Measurements from ENCODE around the gene HNRNPUL2. TPM values are rescaled to one million over a fixed set of nuclear protein-coding genes. Genes with fewer than 3 reads are reported as not detected.

The HNRNPUL2 gene
- total and polyA plus RNA-seq, 2 donors (not counting 1 experiment from before 2014, with no cell fraction given): 14.6 to 70.4 TPM

DNA sequence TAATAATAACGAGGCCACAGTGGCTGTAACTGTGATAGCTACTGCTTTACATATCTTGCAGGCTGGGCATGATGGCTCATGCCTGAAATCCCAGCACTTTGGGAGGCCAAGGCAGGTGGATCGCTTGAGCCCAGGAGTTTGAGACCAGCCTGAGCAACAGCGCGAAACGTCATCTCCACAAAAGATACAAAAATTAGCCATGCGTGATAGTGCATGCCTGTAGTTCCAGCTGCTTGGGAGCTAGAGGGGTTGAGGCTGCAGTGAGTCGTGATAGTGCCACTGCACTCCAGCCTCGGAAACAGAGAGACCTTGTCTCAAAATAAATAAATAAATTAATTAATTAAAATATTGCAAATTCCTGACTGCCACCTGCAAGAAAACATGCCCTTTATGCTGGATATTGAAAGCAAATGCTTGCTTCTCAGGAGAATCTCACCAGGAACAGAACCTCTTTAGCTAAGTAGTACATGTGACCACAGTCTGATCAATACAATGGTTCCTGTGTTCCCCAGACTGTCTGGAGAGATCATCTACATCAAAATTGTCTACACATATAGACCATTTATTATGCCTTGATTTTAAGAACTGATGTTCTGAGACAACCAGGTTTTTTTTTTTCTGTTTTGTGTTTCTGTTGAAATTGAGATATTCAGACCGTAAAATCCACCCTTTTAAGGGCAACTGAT, 20.4 kb upstream of the HNRNPUL2 start:
- Histone ChIP-seq H2AFZ (ENCODE audit: insufficient read depth, low read depth, low read length, poor library complexity, severe bottlenecking) (no peak overlapping the region), H3K4me3 (ENCODE audit: control extremely low read depth in 1 of 5, extremely low read depth in 1 of 5, insufficient read depth in 1 of 5, low read depth in 2 of 5, low read length in 4 of 5) (no peak overlapping the region), H3K4me1 (ENCODE audit: control insufficient read depth in 2 of 2, insufficient read depth in 2 of 2, low read length in 2 of 2) (peaks cover 0 to 4% of the 10 kb centered on the region in 2 donors), H3K79me2 (ENCODE audit: control insufficient read depth, insufficient read depth, low read length) (peaks cover 26% of the 10 kb centered on the region), H3K4me2 (replicated peaks; ENCODE audit: low read depth, low read length, poor library complexity, severe bottlenecking) (no peak overlapping the region), H3K9ac (ENCODE audit: low read length) (no peak overlapping the region), H3K27ac (ENCODE audit: low read length in 2 of 2) (no peak overlapping the region), H4K20me1 (ENCODE audit: control insufficient read depth, insufficient read depth, low read length, poor library complexity, severe bottlenecking) (peaks cover 6% of the 10 kb centered on the region), H3K27me3 (replicated peaks in 1 of 4; ENCODE audit: control extremely low read depth in 1 of 4, control insufficient read depth in 3 of 4, insufficient read depth in 4 of 4, low read length in 3 of 4) (no peaks in the 10 kb centered on the region), H3K9me3 (ENCODE audit: control extremely low read depth in 1 of 3, control insufficient read depth in 2 of 3, insufficient read depth in 1 of 3, low read length in 2 of 3) (no peaks in the 10 kb centered on the region), H3K36me3 (replicated peaks in 1 of 2; ENCODE audit: control extremely low read depth in 1 of 2, control insufficient read depth in 1 of 2, extremely low read depth in 1 of 2, insufficient read depth in 2 of 2, low read length in 1 of 2) (peaks cover 0 to 16% of the 10 kb centered on the region in 2 experiments)
- ChIA-PET CTCF (interaction anchor here (0.8 to 1.1 kb wide), 4 partner anchors 11 to 158 kb away, joined by 3 to 5 read pairs (median 3); partner anchors contain the start of gene STX5), POLR2A (interaction anchor here (0.6 kb wide), 1 partner anchor 103 kb away, joined by 3 read pairs; no protein-coding TSS in a partner anchor)
- ATAC-seq (ENCODE audit: low read depth) (no peak), DNase-seq (no peak)
- H3K9me3 Mint-ChIP-seq (ENCODE audit: insufficient read depth): no peaks in the 10 kb centered on the region
- 92% methylated on average over 6 of the region's 9 CpGs for WGBS (ENCODE audit: insufficient coverage)
- no peaks in the 10 kb centered on the region for H3K27me3 Mint-ChIP-seq
- no peak for TF ChIP-seq EZH2 (IDR thresholded peaks at IDR 0.05; ENCODE audit: borderline replicate concordance, insufficient read depth, low read depth, low read length, poor library complexity, severe bottlenecking)
- TF ChIP-seq, protein P1, sequence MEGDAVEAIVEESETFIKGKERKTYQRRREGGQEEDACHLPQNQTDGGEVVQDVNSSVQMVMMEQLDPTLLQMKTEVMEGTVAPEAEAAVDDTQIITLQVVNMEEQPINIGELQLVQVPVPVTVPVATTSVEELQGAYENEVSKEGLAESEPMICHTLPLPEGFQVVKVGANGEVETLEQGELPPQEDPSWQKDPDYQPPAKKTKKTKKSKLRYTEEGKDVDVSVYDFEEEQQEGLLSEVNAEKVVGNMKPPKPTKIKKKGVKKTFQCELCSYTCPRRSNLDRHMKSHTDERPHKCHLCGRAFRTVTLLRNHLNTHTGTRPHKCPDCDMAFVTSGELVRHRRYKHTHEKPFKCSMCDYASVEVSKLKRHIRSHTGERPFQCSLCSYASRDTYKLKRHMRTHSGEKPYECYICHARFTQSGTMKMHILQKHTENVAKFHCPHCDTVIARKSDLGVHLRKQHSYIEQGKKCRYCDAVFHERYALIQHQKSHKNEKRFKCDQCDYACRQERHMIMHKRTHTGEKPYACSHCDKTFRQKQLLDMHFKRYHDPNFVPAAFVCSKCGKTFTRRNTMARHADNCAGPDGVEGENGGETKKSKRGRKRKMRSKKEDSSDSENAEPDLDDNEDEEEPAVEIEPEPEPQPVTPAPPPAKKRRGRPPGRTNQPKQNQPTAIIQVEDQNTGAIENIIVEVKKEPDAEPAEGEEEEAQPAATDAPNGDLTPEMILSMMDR (IDR thresholded peaks at IDR 0.05): no peak
- no peak overlapping the region for H3K4me3 Mint-ChIP-seq
- H3K4me1 Mint-ChIP-seq: peaks cover 12% of the 10 kb centered on the region
- intact Hi-C loops (cut with micrococcal nuclease): no loop called here
- no peak overlapping the region for H3K27ac Mint-ChIP-seq

DNA sequence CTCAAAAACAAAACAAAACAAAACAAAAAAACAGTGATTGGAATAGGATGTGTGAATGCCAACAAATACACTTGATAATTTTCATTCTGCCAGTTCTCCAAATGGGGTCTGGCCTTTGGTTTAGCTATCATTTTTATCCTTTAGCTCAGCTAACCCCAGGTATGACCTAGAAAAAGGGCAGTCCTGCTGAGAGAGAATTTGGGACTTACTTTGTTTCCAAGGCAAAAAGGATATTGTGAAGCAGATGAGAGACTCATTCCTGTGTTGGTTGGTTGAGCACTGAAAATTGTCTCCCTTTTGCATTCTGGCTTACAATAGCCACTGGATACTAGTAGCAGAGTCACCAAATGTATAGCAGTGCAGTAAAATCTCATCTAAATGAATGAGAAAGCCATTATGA, 9.9 kb upstream of the HNRNPUL2 start:
- DNase-seq (no peak), ATAC-seq (ENCODE audit: low read depth) (no peak)
- Histone ChIP-seq H3K27ac (ENCODE audit: low read length in 2 of 2) (no peak overlapping the region), H3K9me3 (ENCODE audit: control extremely low read depth in 1 of 3, control insufficient read depth in 2 of 3, insufficient read depth in 1 of 3, low read length in 2 of 3) (no peaks in the 10 kb centered on the region), H2AFZ (ENCODE audit: insufficient read depth, low read depth, low read length, poor library complexity, severe bottlenecking) (no peak overlapping the region), H3K27me3 (replicated peaks in 1 of 4; ENCODE audit: control extremely low read depth in 1 of 4, control insufficient read depth in 3 of 4, insufficient read depth in 4 of 4, low read length in 3 of 4) (no peaks in the 10 kb centered on the region), H3K36me3 (replicated peaks in 1 of 2; ENCODE audit: control extremely low read depth in 1 of 2, control insufficient read depth in 1 of 2, extremely low read depth in 1 of 2, insufficient read depth in 2 of 2, low read length in 1 of 2) (peaks cover 13 to 62% of the 10 kb centered on the region in 2 experiments), H3K4me1 (ENCODE audit: control insufficient read depth in 2 of 2, insufficient read depth in 2 of 2, low read length in 2 of 2) (no peaks in the 10 kb centered on the region), H3K4me3 (ENCODE audit: control extremely low read depth in 1 of 5, extremely low read depth in 1 of 5, insufficient read depth in 1 of 5, low read depth in 2 of 5, low read length in 4 of 5) (no peak overlapping the region), H3K9ac (ENCODE audit: low read length) (no peak overlapping the region), H3K4me2 (replicated peaks; ENCODE audit: low read depth, low read length, poor library complexity, severe bottlenecking) (no peak overlapping the region), H4K20me1 (ENCODE audit: control insufficient read depth, insufficient read depth, low read length, poor library complexity, severe bottlenecking) (peaks cover 36% of the 10 kb centered on the region), H3K79me2 (ENCODE audit: control insufficient read depth, insufficient read depth, low read length) (peaks cover 30% of the 10 kb centered on the region)
- H3K27ac Mint-ChIP-seq: no peak overlapping the region
- POLR2A ChIA-PET: interaction anchor here (1.5 kb wide), 1 partner anchor 16 kb away, joined by 6 read pairs; the partner anchor contains the start of gene ZBTB3
- peaks cover 7% of the 10 kb centered on the region for H3K4me1 Mint-ChIP-seq
- CTCF ChIA-PET: interaction anchor here (1.5 kb wide), 1 partner anchor 49 kb away, joined by 4 read pairs; no protein-coding TSS in a partner anchor
- intact Hi-C loops (cut with micrococcal nuclease): no loop called here
- H3K9me3 Mint-ChIP-seq (ENCODE audit: insufficient read depth): no peaks in the 10 kb centered on the region
- H3K4me3 Mint-ChIP-seq: no peak overlapping the region
- TF ChIP-seq, protein P1 (IDR thresholded peaks at IDR 0.05): no peak
- TF ChIP-seq EZH2 (IDR thresholded peaks at IDR 0.05; ENCODE audit: borderline replicate concordance, insufficient read depth, low read depth, low read length, poor library complexity, severe bottlenecking): no peak
- no peaks in the 10 kb centered on the region for H3K27me3 Mint-ChIP-seq

Data from B cell (primary cell).